ENCODE measurements around the gene ALDH3B1. TPM values are rescaled to one million over a fixed set of nuclear protein-coding genes. Genes with fewer than 3 reads are reported as not detected.

The ALDH3B1 gene
- total and polyA plus RNA-seq, 10 of the 15 experiments (the other 5 are each of a cell fraction or from before 2014, with no cell fraction given), result 0.03 to 0.37 (median 0.17) TPM; not detected in 3

- TF ChIP-seq BCL3 (IDR thresholded peaks at IDR 0.05; ENCODE audit: borderline replicate concordance, insufficient read depth, low read depth, low read length, poor library complexity, severe bottlenecking) (peak; percentile 20), BCLAF1 (IDR thresholded peaks at IDR 0.05) (no peak), STAT1 (conservative IDR thresholded peaks at IDR 0.05) (no peak)
Observed at GRCh38 chr11:68052137-68052873, 42.2 kb downstream of the ALDH3B1 start (continued).

- TF ChIP-seq POLR2AphosphoS2 (IDR thresholded peaks at IDR 0.05; ENCODE audit: low read depth, low read length) (peak; percentile 45; the same call in 1 of the 2 replicates), ESRRA (IDR thresholded peaks at IDR 0.05; ENCODE audit: low read length) (no peak)
- Histone ChIP-seq H4K20me1 (ENCODE audit: control insufficient read depth, insufficient read depth) (no peaks in the 10 kb centered on the region), H3K9me3 (replicated peaks; ENCODE audit: control insufficient read depth, insufficient read depth, low read length) (no peaks in the 10 kb centered on the region), H3K27me3 (replicated peaks in 1 of 2; ENCODE audit: control insufficient read depth in 2 of 2, insufficient read depth in 2 of 2, low read length in 1 of 2) (no peaks in the 10 kb centered on the region), H3K4me1 (ENCODE audit: control insufficient read depth, insufficient read depth, low read length) (no peaks in the 10 kb centered on the region), H3K9ac (ENCODE audit: control insufficient read depth, insufficient read depth, low read length) (no peak overlapping the region), H3K79me2 (ENCODE audit: control insufficient read depth, insufficient read depth, low read length) (no peaks in the 10 kb centered on the region), H3K27ac (ENCODE audit: control insufficient read depth, insufficient read depth) (no peak overlapping the region), H3K36me3 (ENCODE audit: control insufficient read depth in 2 of 2, insufficient read depth in 2 of 2, low read length in 1 of 2) (peaks cover 14 to 22% of the 10 kb centered on the region in 2 experiments; a peak in 3 of 4 replicates), H3K4me2 (ENCODE audit: control insufficient read depth, insufficient read depth) (no peak overlapping the region), H3K4me3 (no peak overlapping the region), H2AFZ (ENCODE audit: control insufficient read depth, low read depth, low read length) (no peak overlapping the region)
- DNase-seq (ENCODE audit: low read depth, low spot score) (no peak), ATAC-seq (peak; percentile 13), FAIRE-seq (no peak)
- RAD21 ChIA-PET (ENCODE audit: unreplicated experiment), result no interaction called here
- POLR2A ChIA-PET, result interaction anchor here (1.3 to 1.4 kb wide), 2 partner anchors 12 to 16 kb away, joined by 4 read pairs; no protein-coding TSS in a partner anchor
- in situ Hi-C loops (cut with MboI) (no loop called here), intact Hi-C loops (cut with micrococcal nuclease; ENCODE audit: unreplicated experiment) (no loop called here)
- 74% methylated on average over 9 of the region's 9 CpGs for WGBS (ENCODE audit: insufficient coverage, insufficient replicate concordance, low lambda C conversion rate, missing lambda C conversion rate)
- CTCF ChIA-PET, result no interaction called here
- no TSS peak for BruUV-seq (replicated peaks)
- SMC1A ChIA-PET (ENCODE audit: uncharacterized antibody, unreplicated experiment), result no interaction called here
Observed at GRCh38 chr11:68053117-68053516, 43.0 kb downstream of the ALDH3B1 start.
